Measurements from ENCODE around the gene SNRPA. TPM values are rescaled to one million over a fixed set of nuclear protein-coding genes. Genes with fewer than 3 reads are reported as not detected.
A peak's percentile ranks its signal among the peaks of the same experiment; 100 is the strongest.

SNRPA gene
- polyA plus RNA-seq, 2 donors, result 48.9 to 58.1 TPM

- H3K4me3 ChIP-seq (ENCODE audit: low read depth in 1 of 2, low read length in 2 of 2), result no peak overlapping the region
- WGBS, 2 donors, result 89 to 91% methylated on average over 12 of the region's 12 CpGs
- H3K36me3 ChIP-seq (ENCODE audit: control insufficient read depth in 2 of 2, insufficient read depth in 2 of 2, low read length in 1 of 2), result peaks cover 0 to 28% of the 10 kb centered on the region in 2 donors
Measured at GRCh38 chr19:40742886-40743285, 8.1 kb upstream of the SNRPA start.

GRCh38 chr19:40743926-40744325 lies 7.1 kb upstream of the SNRPA start:
- no peak overlapping the region for H3K4me3 ChIP-seq (ENCODE audit: low read depth in 1 of 2, low read length in 2 of 2)
- H3K36me3 ChIP-seq (ENCODE audit: control insufficient read depth in 2 of 2, insufficient read depth in 2 of 2, low read length in 1 of 2), result peaks cover 0 to 23% of the 10 kb centered on the region in 2 donors
- peak overlapping the region in 1 of 2 donors; percentile 15 for H3K27ac ChIP-seq (ENCODE audit: low read depth in 2 of 2, low read length in 1 of 2)
- no peaks in the 10 kb centered on the region for H3K9me3 ChIP-seq (ENCODE audit: control insufficient read depth in 2 of 2, insufficient read depth in 1 of 2, low read depth in 1 of 2, low read length in 1 of 2)
- WGBS, 2 donors, result 91 to 93% methylated on average over 10 of the region's 10 CpGs
- no peaks in the 10 kb centered on the region for H3K27me3 ChIP-seq (ENCODE audit: control insufficient read depth in 1 of 2, insufficient read depth in 2 of 2, low read length in 2 of 2)
- H3K4me1 ChIP-seq (ENCODE audit: control insufficient read depth in 2 of 2, insufficient read depth in 2 of 2, low read length in 1 of 2), result peaks cover 12 to 18% of the 10 kb centered on the region in 2 donors

More at GRCh38 chr19:40742886-40743285, 8.1 kb upstream of the SNRPA start:
- Histone ChIP-seq H3K4me1 (ENCODE audit: control insufficient read depth in 2 of 2, insufficient read depth in 2 of 2, low read length in 1 of 2) (peaks cover 12 to 18% of the 10 kb centered on the region in 2 donors), H3K9me3 (ENCODE audit: control insufficient read depth in 2 of 2, insufficient read depth in 1 of 2, low read depth in 1 of 2, low read length in 1 of 2) (no peaks in the 10 kb centered on the region), H3K27me3 (ENCODE audit: control insufficient read depth in 1 of 2, insufficient read depth in 2 of 2, low read length in 2 of 2) (no peaks in the 10 kb centered on the region), H3K27ac (ENCODE audit: low read depth in 2 of 2, low read length in 1 of 2) (peak overlapping the region in 1 of 2 donors; percentile 27)

GRCh38 chr19:40744554-40745401 lies 6.2 kb upstream of the SNRPA start:
- H3K36me3 ChIP-seq (ENCODE audit: control insufficient read depth in 2 of 2, insufficient read depth in 2 of 2, low read length in 1 of 2), result peaks cover 0 to 14% of the 10 kb centered on the region in 2 donors
- H3K27me3 ChIP-seq (ENCODE audit: control insufficient read depth in 1 of 2, insufficient read depth in 2 of 2, low read length in 2 of 2), result no peaks in the 10 kb centered on the region
- 65 to 72% methylated on average over 17 of the region's 17 CpGs for WGBS, 2 donors
- no peaks in the 10 kb centered on the region for H3K9me3 ChIP-seq (ENCODE audit: control insufficient read depth in 2 of 2, insufficient read depth in 1 of 2, low read depth in 1 of 2, low read length in 1 of 2)
- no peak overlapping the region for H3K4me3 ChIP-seq (ENCODE audit: low read depth in 1 of 2, low read length in 2 of 2)
- H3K27ac ChIP-seq (ENCODE audit: low read depth in 2 of 2, low read length in 1 of 2), result peak overlapping the region; percentile 5 to 11
- H3K4me1 ChIP-seq (ENCODE audit: control insufficient read depth in 2 of 2, insufficient read depth in 2 of 2, low read length in 1 of 2), result peaks cover 9 to 10% of the 10 kb centered on the region in 2 donors

- 77 to 79% methylated on average over 7 of the region's 7 CpGs for WGBS, 2 donors
- H3K27me3 ChIP-seq (ENCODE audit: control insufficient read depth in 1 of 2, insufficient read depth in 2 of 2, low read length in 2 of 2), result no peaks in the 10 kb centered on the region
Measured at GRCh38 chr19:40745402-40745780, 5.6 kb upstream of the SNRPA start.

GRCh38 chr19:40747536-40747935 lies 3.5 kb upstream of the SNRPA start:
- Histone ChIP-seq H3K4me1 (ENCODE audit: control insufficient read depth in 2 of 2, insufficient read depth in 2 of 2, low read length in 1 of 2) (peaks cover 2% of the 10 kb centered on the region in 2 donors), H3K27me3 (ENCODE audit: control insufficient read depth in 1 of 2, insufficient read depth in 2 of 2, low read length in 2 of 2) (no peaks in the 10 kb centered on the region), H3K27ac (ENCODE audit: low read depth in 2 of 2, low read length in 1 of 2) (no peak overlapping the region), H3K9me3 (ENCODE audit: control insufficient read depth in 2 of 2, insufficient read depth in 1 of 2, low read depth in 1 of 2, low read length in 1 of 2) (no peaks in the 10 kb centered on the region), H3K4me3 (ENCODE audit: low read depth in 1 of 2, low read length in 2 of 2) (no peak overlapping the region), H3K36me3 (ENCODE audit: control insufficient read depth in 2 of 2, insufficient read depth in 2 of 2, low read length in 1 of 2) (peaks cover 0 to 6% of the 10 kb centered on the region in 2 donors)
- 98 to 99% methylated on average over 7 of the region's 7 CpGs for WGBS, 2 donors

More at GRCh38 chr19:40745402-40745780, 5.6 kb upstream of the SNRPA start:
- H3K36me3 ChIP-seq (ENCODE audit: control insufficient read depth in 2 of 2, insufficient read depth in 2 of 2, low read length in 1 of 2), result peaks cover 0 to 8% of the 10 kb centered on the region in 2 donors
- H3K27ac ChIP-seq (ENCODE audit: low read depth in 2 of 2, low read length in 1 of 2), result peak overlapping the region in 1 of 2 donors; percentile 5
- H3K9me3 ChIP-seq (ENCODE audit: control insufficient read depth in 2 of 2, insufficient read depth in 1 of 2, low read depth in 1 of 2, low read length in 1 of 2), result no peaks in the 10 kb centered on the region
- H3K4me3 ChIP-seq (ENCODE audit: low read depth in 1 of 2, low read length in 2 of 2), result no peak overlapping the region
- peaks cover 3 to 6% of the 10 kb centered on the region in 2 donors for H3K4me1 ChIP-seq (ENCODE audit: control insufficient read depth in 2 of 2, insufficient read depth in 2 of 2, low read length in 1 of 2)

GRCh38 chr19:40750058-40750873 lies 737 bp upstream of the SNRPA start, which contains the start of gene ACTMAP:
TSS of gene ACTMAP (minus strand) at chr19:40750477. CDS start at chr19:40749803, 674 bp downstream.
- WGBS, 2 donors, result 0 to 1% methylated on average over 43 of the region's 43 CpGs

GRCh38 chr19:40752257-40752781 lies 1.3 kb downstream of the SNRPA start:
- Histone ChIP-seq H3K4me1 (ENCODE audit: control insufficient read depth in 2 of 2, insufficient read depth in 2 of 2, low read length in 1 of 2) (peaks cover under 1 to 16% of the 10 kb centered on the region in 2 donors), H3K27ac (ENCODE audit: low read depth in 2 of 2, low read length in 1 of 2) (peak overlapping the region in 1 of 2 donors; percentile 49), H3K4me3 (ENCODE audit: low read depth in 1 of 2, low read length in 2 of 2) (peak overlapping the region; percentile 70 to 83), H3K36me3 (ENCODE audit: control insufficient read depth in 2 of 2, insufficient read depth in 2 of 2, low read length in 1 of 2) (peaks cover 0 to 10% of the 10 kb centered on the region in 2 donors), H3K9me3 (ENCODE audit: control insufficient read depth in 2 of 2, insufficient read depth in 1 of 2, low read depth in 1 of 2, low read length in 1 of 2) (no peaks in the 10 kb centered on the region), H3K27me3 (ENCODE audit: control insufficient read depth in 1 of 2, insufficient read depth in 2 of 2, low read length in 2 of 2) (no peaks in the 10 kb centered on the region)
- WGBS, 2 donors, result 57 to 70% methylated on average over 12 of the region's 12 CpGs

More at GRCh38 chr19:40750058-40750873, 737 bp upstream of the SNRPA start, which contains the start of gene ACTMAP:
- Histone ChIP-seq H3K9me3 (ENCODE audit: control insufficient read depth in 2 of 2, insufficient read depth in 1 of 2, low read depth in 1 of 2, low read length in 1 of 2) (no peaks in the 10 kb centered on the region), H3K27me3 (ENCODE audit: control insufficient read depth in 1 of 2, insufficient read depth in 2 of 2, low read length in 2 of 2) (no peaks in the 10 kb centered on the region), H3K4me3 (ENCODE audit: low read depth in 1 of 2, low read length in 2 of 2) (peak within 1 kb of the TSS; percentile 70 to 83), H3K27ac (ENCODE audit: low read depth in 2 of 2, low read length in 1 of 2) (peak within 1 kb of the TSS; percentile 96 to 100), H3K36me3 (ENCODE audit: control insufficient read depth in 2 of 2, insufficient read depth in 2 of 2, low read length in 1 of 2) (no peaks in the 10 kb centered on the region), H3K4me1 (ENCODE audit: control insufficient read depth in 2 of 2, insufficient read depth in 2 of 2, low read length in 1 of 2) (peaks cover 0 to 3% of the 10 kb centered on the region in 2 donors)

GRCh38 chr19:40754611-40755247 lies 3.7 kb downstream of the SNRPA start:
- no peaks in the 10 kb centered on the region for H3K27me3 ChIP-seq (ENCODE audit: control insufficient read depth in 1 of 2, insufficient read depth in 2 of 2, low read length in 2 of 2)
- H3K9me3 ChIP-seq (ENCODE audit: control insufficient read depth in 2 of 2, insufficient read depth in 1 of 2, low read depth in 1 of 2, low read length in 1 of 2), result no peaks in the 10 kb centered on the region
- no peak overlapping the region for H3K4me3 ChIP-seq (ENCODE audit: low read depth in 1 of 2, low read length in 2 of 2)
- 63 to 78% methylated on average over 9 of the region's 9 CpGs for WGBS, 2 donors
- H3K4me1 ChIP-seq (ENCODE audit: control insufficient read depth in 2 of 2, insufficient read depth in 2 of 2, low read length in 1 of 2), result peaks cover 3 to 16% of the 10 kb centered on the region in 2 donors
- peaks cover 7 to 24% of the 10 kb centered on the region in 2 donors for H3K36me3 ChIP-seq (ENCODE audit: control insufficient read depth in 2 of 2, insufficient read depth in 2 of 2, low read length in 1 of 2)
- peak overlapping the region; percentile 31 to 70 for H3K27ac ChIP-seq (ENCODE audit: low read depth in 2 of 2, low read length in 1 of 2)

GRCh38 chr19:40755248-40755624 lies 4.2 kb downstream of the SNRPA start:
- 79 to 90% methylated on average over 3 of the region's 3 CpGs for WGBS, 2 donors
- Histone ChIP-seq H3K4me3 (ENCODE audit: low read depth in 1 of 2, low read length in 2 of 2) (no peak overlapping the region), H3K36me3 (ENCODE audit: control insufficient read depth in 2 of 2, insufficient read depth in 2 of 2, low read length in 1 of 2) (peaks cover 7 to 26% of the 10 kb centered on the region in 2 donors), H3K27me3 (ENCODE audit: control insufficient read depth in 1 of 2, insufficient read depth in 2 of 2, low read length in 2 of 2) (no peaks in the 10 kb centered on the region), H3K4me1 (ENCODE audit: control insufficient read depth in 2 of 2, insufficient read depth in 2 of 2, low read length in 1 of 2) (peaks cover 3 to 16% of the 10 kb centered on the region in 2 donors), H3K27ac (ENCODE audit: low read depth in 2 of 2, low read length in 1 of 2) (peak overlapping the region in 1 of 2 donors; percentile 18), H3K9me3 (ENCODE audit: control insufficient read depth in 2 of 2, insufficient read depth in 1 of 2, low read depth in 1 of 2, low read length in 1 of 2) (no peaks in the 10 kb centered on the region)
